ENCODE measurements around the gene PCLAF.

- TF ChIP-seq ZNF274 (IDR thresholded peaks at IDR 0.05; ENCODE audit: low read depth, low read length) (no peak), YY1 (IDR thresholded peaks at IDR 0.05; ENCODE audit: insufficient read depth, insufficient read length) (no peak)
Observed at GRCh38 chr15:64422697-64423096, 41.5 kb upstream of the PCLAF start.

Measured in NT2/D1 (cell line).